ENCODE data around the gene GLIPR1L1. TPM values are rescaled to one million over a fixed set of nuclear protein-coding genes. Genes with fewer than 3 reads are reported as not detected.

Gene GLIPR1L1
- total and polyA plus RNA-seq, 2 of the 8 experiments (the other 6 are each of a cell fraction or from before 2014, with no cell fraction given), result 1.2 to 1.7 TPM

- TF ChIP-seq EP300 (IDR thresholded peaks at IDR 0.05; ENCODE audit: borderline replicate concordance in 1 of 2, low read depth in 2 of 2, low read length in 2 of 2), result no peak
- no peak for TF ChIP-seq GABPA (IDR thresholded peaks at IDR 0.05; ENCODE audit: borderline replicate concordance, insufficient read depth, low read length)
- no peak for TF ChIP-seq RXRA (IDR thresholded peaks at IDR 0.05; ENCODE audit: insufficient read depth, low read depth, low read length)
These were observed 15.9 kb downstream of the GLIPR1L1 start (continued) for GRCh38 chr12:75350413-75350812.
